K562 (cell line): ENCODE measurements around the gene ZNF334. TPM values are rescaled to one million over a fixed set of nuclear protein-coding genes. Genes with fewer than 3 reads are reported as not detected.

Source experiments
- ATAC-seq: fragments of 200-7000 bp; cut with Tn5 transposase; 3 replicates; pipeline ENCODE4 v1.9.1; 2020; ENCODE audit warnings: moderate library complexity
- BruUV-seq: library from RNA; stranded (reverse); fragments of 400-500 nt; replicated peaks from 2 replicates; lab custom pipeline; 2021; lab: Mats Ljungman, UMichigan
- CTCF ChIA-PET: fragments of 300-600 bp; formaldehyde crosslinking; extraction: SDS; loops from one replicate; lab custom pipeline; 2021; ENCODE audit warnings: low intra/inter-chr PET ratio; lab: Yijun Ruan, JAX
- POLR2A ChIA-PET: fragments of 300-600, 350-650 bp; sonication (Branson Sonifier 250); formaldehyde crosslinking; extraction: SDS; loops from one replicate; lab custom pipeline; 2021; ENCODE audit warnings: antibody characterized with exemption, inconsistent platforms; lab: Yijun Ruan, JAX
- DNase-seq, 4 experiments: peaks; one replicate each; pipeline versions ENCODE4 v3.0.0 to v3.0.0-alpha.2; 2011 to 2018; ENCODE audit warnings: low spot score in 3 of 4, mixed read lengths in 3 of 4; ENCODE audit errors: extremely low read depth in 1 of 4
- FAIRE-seq: peaks from 2 replicates; lab custom pipeline; 2011; peaks lifted over from hg19 to GRCh38; lab: Jason Lieb, UNC
- H2AFZ ChIP-seq: 2 replicates; pipeline ENCODE4 v1.6.0; 2011; ENCODE audit warnings: low read depth, low read length, control low read depth, inconsistent platforms
- H3K27ac ChIP-seq: fragments of 200-600 bp; 3 replicates; pipeline ENCODE4 v1.8.0; 2011; ENCODE audit warnings: low read depth, mild to moderate bottlenecking, control low read depth, inconsistent platforms, low read length, moderate library complexity, mixed read lengths; ENCODE audit errors: extremely low read depth
- H3K27me3 ChIP-seq, 2 experiments: fragments of 300-600 bp in 1 of 2; 2 replicates in 1 of 2; 3 replicates in 1 of 2; pipeline versions ENCODE4 v1.6.0 to v1.8.0; 2011; ENCODE audit warnings: inconsistent platforms in 2 of 2, low read length in 2 of 2, mild to moderate bottlenecking in 1 of 2, mixed read lengths in 1 of 2, moderate library complexity in 1 of 2; ENCODE audit not compliant: control insufficient read depth in 2 of 2, insufficient read depth in 2 of 2
- H3K36me3 ChIP-seq: fragments of 300-600 bp; 3 replicates; pipeline ENCODE4 v1.8.0; 2011; ENCODE audit warnings: mild to moderate bottlenecking, low read length, inconsistent platforms; ENCODE audit not compliant: control insufficient read depth, insufficient read depth
- H3K4me1 ChIP-seq, 2 experiments: fragments of 200-600 bp in 1 of 2; replicated peaks in 1 of 2; 2 replicates in 1 of 2; 3 replicates in 1 of 2; pipeline versions ENCODE4 v1.5.1 to v1.8.0; 2011; ENCODE audit warnings: inconsistent platforms in 2 of 2, low read length in 2 of 2, mild to moderate bottlenecking in 1 of 2, mixed read lengths in 1 of 2, moderate library complexity in 1 of 2; ENCODE audit not compliant: control insufficient read depth in 2 of 2, insufficient read depth in 2 of 2
- H3K4me2 ChIP-seq: 2 replicates; pipeline ENCODE4 v1.6.1; 2011; ENCODE audit warnings: low read length, control low read depth, inconsistent platforms, mixed read lengths; ENCODE audit not compliant: insufficient read depth
- H3K4me3 ChIP-seq: fragments of 200-600 bp; sonication (generic), shearing (Covaris generic); 2 replicates; pipeline ENCODE4 v1.5.1; 2016; ENCODE audit warnings: control low read depth, inconsistent platforms
- H3K79me2 ChIP-seq: fragments of 200-600 bp; 3 replicates; pipeline ENCODE4 v1.8.0; 2011; ENCODE audit warnings: low read length, inconsistent platforms; ENCODE audit not compliant: control insufficient read depth, insufficient read depth
- H3K9ac ChIP-seq, 2 experiments: 2 replicates each; pipeline versions ENCODE4 v1.6.0 to v1.6.1; 2011; ENCODE audit warnings: low read depth in 2 of 2, low read length in 2 of 2, control low read depth in 1 of 2, inconsistent platforms in 1 of 2, mild to moderate bottlenecking in 1 of 2, mixed read lengths in 1 of 2; ENCODE audit not compliant: insufficient read depth in 1 of 2
- H3K9me1 ChIP-seq: one replicate; pipeline ENCODE4 v1.6.0; 2011; ENCODE audit warnings: inconsistent platforms, mild to moderate bottlenecking, low read length, moderate library complexity; ENCODE audit not compliant: control insufficient read depth, insufficient read depth
- H3K9me3 ChIP-seq: replicated peaks from 2 replicates; pipeline ENCODE4 v1.5.1; 2011; ENCODE audit warnings: low read depth, low read length, inconsistent platforms; ENCODE audit not compliant: control insufficient read depth, insufficient read depth
- H4K20me1 ChIP-seq: replicated peaks from 2 replicates; pipeline ENCODE4 v1.6.1; 2011; ENCODE audit warnings: low read length, inconsistent platforms, mixed read lengths; ENCODE audit not compliant: control insufficient read depth, insufficient read depth
- PRDM10 ChIP-seq: fragments of 450-650 bp; IDR thresholded peaks from 2 replicates; pipeline ENCODE4 v1.6.1; 2018; ENCODE audit not compliant: partially characterized antibody
- WGBS: fragments of 100-300 bp; shearing (Covaris generic); methylation state at CpG from one replicate; pipeline ENCODE4 v1.1.6; 2016; ENCODE audit warnings: low coverage, mixed read lengths; ENCODE audit not compliant: insufficient coverage; ENCODE audit errors: missing lambda C conversion rate; 5-methylcytosine and 5-hydroxymethylcytosine counted together
- in situ Hi-C: fragments of 300-500 bp; cut with MboI; formaldehyde crosslinking; loops from 4 replicates; pipeline ENCODE4 v1.15.0; 2018; ENCODE audit warnings: inconsistent platforms, mixed read lengths
- intact Hi-C: fragments of 100-400 bp; cut with micrococcal nuclease; formaldehyde crosslinking; loops from 2 replicates; pipeline ENCODE4 v1.14.2; 2022
- polyA plus RNA-seq, 8 experiments: library from polyadenylated mRNA; depleted of rRNA in 4 of 8; stranded (reverse) in 5 of 8; unstranded in 3 of 8; fragments of >200 nt; fragmentation: Nextera tagmentation in 2 of 8; fragmentation: Illumina TruSeq in 1 of 8; extraction: Ambion mirVana in 2 of 8; extraction: Trizol in 1 of 8; gene quantifications; 2 replicates each; pipeline versions ENCODE4 v1.2.1 to v1.2.3, GENCODE V29; 2011 to 2014; ENCODE audit warnings: inconsistent platforms in 1 of 8, missing spikeins in 1 of 8
- total RNA-seq, 7 experiments: library from RNA; depleted of rRNA in 6 of 7; stranded (reverse); fragments of >200 nt in 6 of 7; fragmentation: Illumina TruSeq in 2 of 7; extraction: Trizol in 2 of 7; gene quantifications; 2 replicates each; pipeline versions ENCODE4 v1.2.1 to v1.2.3, GENCODE V29; 2011 to 2021; ENCODE audit warnings: low replicate concordance in 1 of 7

Gene ZNF334
- total and polyA plus RNA-seq, 9 of the 15 experiments (the other 6 are each of a cell fraction or from before 2014, with no cell fraction given) = 0.06 to 0.27 (median 0.21) TPM; not detected in 1

- no peak overlapping the region for H2AFZ ChIP-seq
- in situ Hi-C loops (no loop called here), intact Hi-C loops (no loop called here)
- no peaks in the 10 kb centered on the region for H3K9me1 ChIP-seq
- no peak for TF ChIP-seq PRDM10
- ChIA-PET POLR2A (no interaction called here), CTCF (no interaction called here)
- H4K20me1 ChIP-seq = no peaks in the 10 kb centered on the region; the same call in 1 of the 2 replicates
- H3K4me1 ChIP-seq = no peaks in the 10 kb centered on the region
- FAIRE-seq = no peak
- H3K27me3 ChIP-seq = peaks cover 0 to 4% of the 10 kb centered on the region in 2 experiments; a peak in 1 of 5 replicates
- DNase-seq = no peak
- H3K4me3 ChIP-seq = no peak overlapping the region
- no peaks in the 10 kb centered on the region for H3K9me3 ChIP-seq
- no peak overlapping the region for H3K4me2 ChIP-seq
- no peak overlapping the region for H3K9ac ChIP-seq
- H3K36me3 ChIP-seq = no peaks in the 10 kb centered on the region
- ATAC-seq = no peak
- no TSS peak for BruUV-seq
- 1% methylated on average over 4 of the region's 4 CpGs for WGBS
- no peak overlapping the region for H3K27ac ChIP-seq
- H3K79me2 ChIP-seq = no peaks in the 10 kb centered on the region
These were observed 5.5 kb downstream of the ZNF334 start for GRCh38 chr20:46507760-46508407.
